WTC11 (cell line): ENCODE data around the gene SYNRG.

Experiments used
- CTCF ChIP-seq: fragments of 200-600 bp; IDR thresholded peaks from 2 replicates; pipeline ENCODE4 v1.8.0; 2022; ENCODE audit warnings: antibody characterized with exemption
- FOXP4 ChIP-seq: sonication (generic); formaldehyde crosslinking; IDR thresholded peaks from 2 replicates; pipeline ENCODE4 v1.8.0; 2022; ENCODE audit warnings: mild to moderate bottlenecking, missing genetic modification reagents
- NFATC4 ChIP-seq: fragments of 250-450 bp; sonication (Bioruptor Pico); IDR thresholded peaks from 2 replicates; pipeline ENCODE4 v1.9.0; 2021; ENCODE audit warnings: mild to moderate bottlenecking
- USF2 ChIP-seq: sonication (generic); formaldehyde crosslinking; IDR thresholded peaks from 2 replicates; pipeline ENCODE4 v1.8.1; 2023; ENCODE audit warnings: mild to moderate bottlenecking, missing genetic modification reagents, moderate library complexity

- TF ChIP-seq USF2 (CRISPR knock-in tag) = no peak
- TF ChIP-seq CTCF = no peak
- no peak for TF ChIP-seq NFATC4
- TF ChIP-seq FOXP4 (CRISPR knock-in tag) = no peak
Measured at GRCh38 chr17:37466471-37466870, 142.7 kb downstream of the SYNRG start.
